Measurements from ENCODE around the gene DCUN1D3. TPM values are rescaled to one million over a fixed set of nuclear protein-coding genes. Genes with fewer than 3 reads are reported as not detected.

The DCUN1D3 gene
- polyA plus RNA-seq, 2 of the 4 experiments (the other 2 are of a cell fraction), result 5.2 to 7.2 TPM

GRCh38 chr16:20940871-20941635 is 40.9 kb upstream of the DCUN1D3 start:
- ChIA-PET CTCF (interaction anchor here (0.7 kb wide), 1 partner anchor 92 kb away, joined by 3 read pairs; no protein-coding TSS in a partner anchor), POLR2A (no interaction called here)
- H3K27ac ChIP-seq, result no peak overlapping the region
- no peaks in the 10 kb centered on the region for H3K9me3 ChIP-seq
- FAIRE-seq (no peak), DNase-seq (ENCODE audit: low read depth in 1 of 2, low spot score in 1 of 2) (no peak), ATAC-seq (no peak)
- no peak overlapping the region for H3K4me3 ChIP-seq
- TF ChIP-seq MAFK (IDR thresholded peaks at IDR 0.05; ENCODE audit: partially characterized antibody), result no peak
- no peak for TF ChIP-seq RFX5 (IDR thresholded peaks at IDR 0.05)
- TF ChIP-seq ESRRA (IDR thresholded peaks at IDR 0.05; ENCODE audit: borderline replicate concordance, low read length), result no peak
- TF ChIP-seq TFCP2L1 (CRISPR knock-in tag; IDR thresholded peaks at IDR 0.05), result no peak
- no peak for TF ChIP-seq EHMT2 (IDR thresholded peaks at IDR 0.05; ENCODE audit: low read depth)
- no peak for TF ChIP-seq EHF (CRISPR knock-in tag; IDR thresholded peaks at IDR 0.05)
- no peak for TF ChIP-seq CBX8 (IDR thresholded peaks at IDR 0.05)
- TF ChIP-seq PBX3 (IDR thresholded peaks at IDR 0.05), result no peak
- no peak for TF ChIP-seq HES2 (IDR thresholded peaks at IDR 0.05)
- TF ChIP-seq MAX (IDR thresholded peaks at IDR 0.05), result no peak
- TF ChIP-seq ZNF302 (CRISPR knock-in tag; IDR thresholded peaks at IDR 0.05), result no peak
- TF ChIP-seq HMGXB4 (CRISPR knock-in tag; IDR thresholded peaks at IDR 0.05; ENCODE audit: borderline replicate concordance), result no peak
- TF ChIP-seq E2F6 (IDR thresholded peaks at IDR 0.05; ENCODE audit: borderline replicate concordance, low read depth), result no peak
- TF ChIP-seq RCOR1 (IDR thresholded peaks at IDR 0.05; ENCODE audit: low read depth, low read length), result no peak
- H3K4me1 ChIP-seq, result no peaks in the 10 kb centered on the region
- 37% methylated on average over 6 of the region's 6 CpGs for WGBS (ENCODE audit: missing lambda C conversion rate)
- no peak overlapping the region for H3K4me2 ChIP-seq

GRCh38 chr16:20939611-20940010 is 39.5 kb upstream of the DCUN1D3 start:
- Histone ChIP-seq H3K4me1 (no peaks in the 10 kb centered on the region), H3K4me3 (no peak overlapping the region), H3K27ac (no peak overlapping the region), H3K9me3 (no peaks in the 10 kb centered on the region), H3K4me2 (no peak overlapping the region)
- ChIA-PET CTCF (interaction anchor here (0.6 to 1.2 kb wide), 3 partner anchors 27 to 145 kb away, joined by 3 read pairs; no protein-coding TSS in a partner anchor), POLR2A (no interaction called here)
- no peak for ATAC-seq
- FAIRE-seq, result no peak
- DNase-seq (ENCODE audit: low read depth in 1 of 2, low spot score in 1 of 2), result no peak
- no peak for TF ChIP-seq ZSCAN20 (CRISPR knock-in tag; IDR thresholded peaks at IDR 0.05)
- no peak for TF ChIP-seq NFE2L2 (conservative IDR thresholded peaks at IDR 0.05; ENCODE audit: low read length)
- TF ChIP-seq GATA3 (IDR thresholded peaks at IDR 0.05; ENCODE audit: borderline replicate concordance), result no peak
- TF ChIP-seq CTCF (IDR thresholded peaks at IDR 0.05), result no peak
- no peak for TF ChIP-seq ZC3H11A (IDR thresholded peaks at IDR 0.05)
- TF ChIP-seq POLR2A (IDR thresholded peaks at IDR 0.05; ENCODE audit: low read length), result no peak
